Stimulated activated naive CD8-positive, alpha-beta T cell treated with anti-CD3 and anti-CD28 coated beads, Interleukin-15, Interleukin-2, amounts not matched to agents 100 ng/mL and 50 ng/mL, for 24 hours (primary cell): ENCODE data around the gene GPC6.

Source experiments
- H3K27ac Mint-ChIP-seq: one replicate; pipeline ENCODE4 v1.8.0; 2021; ENCODE audit warnings: mild to moderate bottlenecking, mixed read lengths
- H3K27me3 Mint-ChIP-seq: one replicate; pipeline ENCODE4 v1.8.0; 2021; ENCODE audit warnings: mixed read lengths
- H3K36me3 Mint-ChIP-seq: one replicate; pipeline ENCODE4 v1.8.0; 2021; ENCODE audit warnings: low read depth, mixed read lengths
- H3K4me1 Mint-ChIP-seq: one replicate; pipeline ENCODE4 v1.8.0; 2021; ENCODE audit warnings: low read depth, mixed read lengths
- H3K4me3 Mint-ChIP-seq: one replicate; pipeline ENCODE4 v1.8.0; 2021; ENCODE audit warnings: mild to moderate bottlenecking, mixed read lengths
- H3K9me3 Mint-ChIP-seq: one replicate; pipeline ENCODE4 v1.8.0; 2021; ENCODE audit warnings: mixed read lengths

GPC6 gene

DNA sequence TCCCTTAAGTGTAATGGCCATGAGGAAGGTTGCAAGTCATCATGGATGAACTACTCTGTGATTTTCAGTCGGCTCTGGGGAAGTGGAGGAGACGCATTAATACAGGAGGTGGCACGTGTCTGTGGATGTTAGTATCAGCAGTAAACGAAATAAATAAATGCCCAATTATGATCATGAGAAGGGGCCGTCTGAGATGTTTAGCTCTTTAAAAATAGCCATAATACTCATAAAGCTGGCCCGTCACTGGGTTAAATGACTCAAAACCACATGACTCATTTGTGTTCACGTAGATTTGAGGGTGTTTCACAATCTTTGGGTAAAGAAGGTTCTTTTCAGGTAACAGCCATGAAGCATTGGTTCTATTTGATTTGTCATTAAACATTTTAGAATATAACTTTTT is 620.6 kb downstream of the GPC6 start:
- peaks cover 4% of the 10 kb centered on the region for H3K9me3 Mint-ChIP-seq
- H3K4me3 Mint-ChIP-seq, result no peak overlapping the region
- H3K36me3 Mint-ChIP-seq, result no peaks in the 10 kb centered on the region
- H3K4me1 Mint-ChIP-seq, result peaks cover 4% of the 10 kb centered on the region
- no peak overlapping the region for H3K27ac Mint-ChIP-seq
- peaks cover 3% of the 10 kb centered on the region for H3K27me3 Mint-ChIP-seq

DNA sequence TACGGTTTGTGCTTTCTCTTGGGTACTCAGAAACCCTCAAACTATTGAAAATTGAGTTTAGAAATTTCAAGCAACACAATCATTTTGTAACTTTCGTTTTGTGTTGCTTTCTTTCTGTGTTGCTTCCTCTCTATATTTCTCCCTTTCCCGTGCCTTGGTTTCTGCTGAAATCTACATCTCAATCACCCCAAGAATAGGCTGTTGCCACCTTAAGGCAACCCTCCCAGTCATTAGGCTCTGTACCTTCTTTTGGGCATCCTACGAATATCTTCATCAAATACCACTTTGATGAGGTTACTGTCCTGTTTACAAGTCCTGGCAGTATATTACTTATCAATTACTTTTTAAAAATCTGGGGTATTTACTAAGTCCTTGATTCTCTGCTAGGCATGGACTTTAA is 621.6 kb downstream of the GPC6 start:
- H3K27ac Mint-ChIP-seq, result no peak overlapping the region
- no peak overlapping the region for H3K4me3 Mint-ChIP-seq
- peaks cover 4% of the 10 kb centered on the region for H3K4me1 Mint-ChIP-seq
- H3K36me3 Mint-ChIP-seq, result no peaks in the 10 kb centered on the region
- H3K9me3 Mint-ChIP-seq, result peaks cover 4% of the 10 kb centered on the region
- H3K27me3 Mint-ChIP-seq, result peaks cover under 1% of the 10 kb centered on the region

DNA sequence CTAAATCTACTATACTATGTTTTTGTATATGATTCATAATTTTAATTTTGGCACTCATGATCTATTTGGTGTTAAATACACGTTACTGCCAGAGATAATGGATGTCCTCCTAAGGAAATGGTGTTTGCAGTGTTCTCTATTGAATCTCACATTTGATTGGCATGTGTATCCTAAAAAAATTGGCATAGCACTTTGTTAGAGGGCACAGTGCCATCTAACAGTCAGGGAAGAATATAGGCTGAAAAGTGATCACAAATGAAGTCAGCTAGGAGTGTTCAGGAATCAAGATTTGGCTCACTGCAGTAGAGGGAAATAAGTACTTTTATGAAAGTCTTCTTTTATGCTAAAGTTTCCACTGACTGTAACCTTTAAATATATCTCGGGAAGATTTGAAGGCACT is 624.6 kb downstream of the GPC6 start:
- Mint-ChIP-seq H3K4me3 (no peak overlapping the region), H3K9me3 (peaks cover 4% of the 10 kb centered on the region), H3K4me1 (peaks cover 4% of the 10 kb centered on the region), H3K36me3 (no peaks in the 10 kb centered on the region), H3K27ac (no peak overlapping the region), H3K27me3 (peaks cover 7% of the 10 kb centered on the region)

DNA sequence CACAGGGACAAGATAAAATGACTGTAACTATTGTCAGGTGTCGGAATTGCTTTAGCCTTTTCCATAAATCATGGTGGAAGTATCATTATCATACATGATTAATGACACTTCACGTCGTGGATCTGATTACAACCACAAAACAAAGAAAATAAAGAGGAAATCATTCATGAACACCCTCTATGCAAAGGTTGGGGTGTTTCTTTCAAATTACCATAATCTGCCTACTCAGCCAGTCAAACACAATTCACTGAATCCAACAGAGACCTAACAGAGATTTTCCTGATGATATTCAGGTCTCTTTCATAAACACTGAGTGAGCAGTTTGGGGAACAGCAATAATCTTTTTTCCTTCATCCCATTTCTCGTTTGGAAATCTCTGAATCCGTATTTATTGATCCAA is 627.3 kb downstream of the GPC6 start:
- Mint-ChIP-seq H3K27me3 (peaks cover 10% of the 10 kb centered on the region), H3K36me3 (no peaks in the 10 kb centered on the region), H3K27ac (no peak overlapping the region), H3K4me1 (no peaks in the 10 kb centered on the region), H3K9me3 (no peaks in the 10 kb centered on the region), H3K4me3 (no peak overlapping the region)

DNA sequence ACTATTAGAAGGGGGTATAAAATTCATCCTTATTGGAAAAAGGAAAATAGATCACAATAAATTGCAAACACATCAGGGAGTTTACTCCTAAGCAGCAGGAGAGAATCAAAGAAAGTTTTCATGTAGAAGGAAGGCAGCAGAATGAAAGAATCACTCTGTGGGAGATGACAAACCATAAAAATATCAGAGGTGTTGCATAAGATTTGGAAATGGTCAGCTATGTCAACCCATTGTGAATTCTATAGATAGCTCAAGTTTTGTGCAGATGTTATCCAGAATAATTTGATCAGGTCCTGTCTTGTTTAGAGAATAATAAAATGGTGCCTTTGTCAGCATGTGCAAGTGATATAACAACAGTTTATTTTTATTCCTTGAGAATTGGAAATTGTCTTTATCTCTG is 630.5 kb downstream of the GPC6 start:
- Mint-ChIP-seq H3K36me3 (no peaks in the 10 kb centered on the region), H3K27me3 (peaks cover 10% of the 10 kb centered on the region), H3K4me1 (no peaks in the 10 kb centered on the region), H3K9me3 (no peaks in the 10 kb centered on the region), H3K27ac (no peak overlapping the region), H3K4me3 (no peak overlapping the region)

DNA sequence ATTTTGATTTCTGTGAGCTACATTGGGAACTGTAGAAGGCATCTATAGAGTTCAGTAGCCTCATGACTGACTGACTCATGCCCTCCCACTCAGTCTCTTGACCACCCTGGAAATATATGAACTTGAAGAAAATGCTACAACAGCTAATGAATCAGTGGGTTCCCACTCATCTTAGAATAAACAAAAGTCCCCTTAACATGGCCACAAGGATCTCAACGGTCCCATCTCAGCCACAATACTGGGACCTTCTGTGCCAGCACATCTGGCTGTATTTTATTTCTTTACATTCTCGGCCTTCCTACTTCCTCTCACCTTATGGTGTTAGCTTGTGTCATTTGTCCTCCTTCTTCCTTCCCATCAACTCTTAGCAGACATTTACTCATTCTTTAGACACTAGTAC is 633.1 kb downstream of the GPC6 start:
- Mint-ChIP-seq H3K27ac (no peak overlapping the region), H3K4me3 (no peak overlapping the region), H3K9me3 (no peaks in the 10 kb centered on the region), H3K27me3 (peaks cover 10% of the 10 kb centered on the region), H3K36me3 (no peaks in the 10 kb centered on the region), H3K4me1 (no peaks in the 10 kb centered on the region)

DNA sequence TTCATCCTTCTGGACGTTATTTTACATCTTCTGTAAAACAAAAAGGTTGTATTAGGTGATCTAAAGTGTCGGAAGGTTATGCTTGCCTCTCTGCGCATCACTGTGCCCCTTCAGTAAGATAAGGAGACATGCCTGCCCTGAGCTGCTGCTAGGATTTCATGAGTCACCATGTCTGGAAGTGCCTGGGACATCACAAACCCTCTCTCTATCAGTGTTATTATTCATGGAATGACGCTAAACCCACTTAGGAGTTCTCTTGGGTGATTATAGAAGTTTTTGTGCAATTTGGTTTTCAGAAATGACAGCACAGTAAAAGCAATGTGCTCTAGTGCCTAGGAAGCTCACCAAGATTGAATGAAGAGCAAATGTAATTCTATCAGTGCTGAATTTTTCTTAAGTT is 635.2 kb downstream of the GPC6 start:
- H3K4me1 Mint-ChIP-seq, result no peaks in the 10 kb centered on the region
- H3K36me3 Mint-ChIP-seq, result no peaks in the 10 kb centered on the region
- peaks cover 3% of the 10 kb centered on the region for H3K27me3 Mint-ChIP-seq
- no peaks in the 10 kb centered on the region for H3K9me3 Mint-ChIP-seq
- no peak overlapping the region for H3K27ac Mint-ChIP-seq
- H3K4me3 Mint-ChIP-seq, result no peak overlapping the region

DNA sequence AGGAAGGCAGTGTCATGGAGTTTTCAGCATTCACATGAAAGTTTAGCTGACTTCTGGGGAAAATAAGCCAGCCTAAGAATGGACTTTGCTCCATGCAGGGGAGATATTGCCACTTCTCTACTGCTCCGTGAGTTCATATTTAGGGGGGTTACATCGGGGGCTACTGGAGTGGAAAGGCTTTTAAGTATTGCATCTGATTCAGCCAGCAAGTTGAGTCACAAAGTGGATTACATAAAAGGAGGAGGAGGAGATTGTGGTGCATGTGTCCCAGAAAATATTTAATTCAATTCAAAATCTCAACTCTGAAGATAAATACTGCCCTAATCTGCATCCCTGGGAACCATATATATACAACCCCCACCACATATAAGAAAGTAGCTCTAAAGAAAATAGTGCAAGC is 635.7 kb downstream of the GPC6 start:
- H3K36me3 Mint-ChIP-seq, result no peaks in the 10 kb centered on the region
- H3K9me3 Mint-ChIP-seq, result no peaks in the 10 kb centered on the region
- peaks cover 3% of the 10 kb centered on the region for H3K27me3 Mint-ChIP-seq
- no peaks in the 10 kb centered on the region for H3K4me1 Mint-ChIP-seq
- H3K4me3 Mint-ChIP-seq, result no peak overlapping the region
- no peak overlapping the region for H3K27ac Mint-ChIP-seq

DNA sequence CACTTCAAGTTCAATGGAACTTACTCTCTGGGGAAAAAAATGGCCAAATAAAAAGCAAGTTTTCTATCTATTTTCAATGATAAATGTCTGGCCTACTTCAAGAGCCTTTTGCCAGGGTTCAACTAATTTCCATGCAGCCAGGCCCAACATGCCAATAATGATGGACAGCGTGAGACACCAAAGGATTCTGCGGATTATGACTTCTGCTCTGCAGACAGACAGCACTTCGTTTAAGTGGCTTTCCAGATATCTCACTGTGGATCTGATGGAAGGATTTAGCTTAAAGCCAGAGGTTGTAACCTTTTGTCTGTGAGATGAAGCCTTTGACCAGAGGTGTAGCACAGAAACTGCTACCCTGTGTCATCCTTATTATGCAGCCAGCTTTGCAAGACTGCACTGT is 638.6 kb downstream of the GPC6 start:
- no peak overlapping the region for H3K4me3 Mint-ChIP-seq
- no peaks in the 10 kb centered on the region for H3K36me3 Mint-ChIP-seq
- H3K27me3 Mint-ChIP-seq, result peaks cover 3% of the 10 kb centered on the region
- H3K27ac Mint-ChIP-seq, result no peak overlapping the region
- no peaks in the 10 kb centered on the region for H3K9me3 Mint-ChIP-seq
- no peaks in the 10 kb centered on the region for H3K4me1 Mint-ChIP-seq

DNA sequence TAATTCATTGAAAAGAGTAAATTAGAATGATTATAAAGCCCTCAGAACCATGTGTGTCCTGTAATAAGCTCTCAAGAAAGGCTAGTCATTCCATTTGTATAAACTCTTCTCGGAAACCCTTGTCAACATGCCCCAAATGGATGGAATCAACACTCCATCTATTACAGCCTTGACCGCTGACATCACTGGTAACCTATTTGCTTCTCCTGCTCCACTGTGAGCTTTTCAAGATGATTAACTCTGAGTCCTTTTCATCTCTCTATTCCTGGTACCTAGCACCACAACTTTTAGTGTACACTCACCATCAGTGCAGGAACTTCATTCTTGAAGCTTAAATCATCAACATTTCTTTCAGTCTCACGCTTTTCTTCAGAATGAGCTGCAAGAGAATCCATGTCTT is 640.9 kb downstream of the GPC6 start:
- Mint-ChIP-seq H3K9me3 (no peaks in the 10 kb centered on the region), H3K4me1 (no peaks in the 10 kb centered on the region), H3K27ac (no peak overlapping the region)

DNA sequence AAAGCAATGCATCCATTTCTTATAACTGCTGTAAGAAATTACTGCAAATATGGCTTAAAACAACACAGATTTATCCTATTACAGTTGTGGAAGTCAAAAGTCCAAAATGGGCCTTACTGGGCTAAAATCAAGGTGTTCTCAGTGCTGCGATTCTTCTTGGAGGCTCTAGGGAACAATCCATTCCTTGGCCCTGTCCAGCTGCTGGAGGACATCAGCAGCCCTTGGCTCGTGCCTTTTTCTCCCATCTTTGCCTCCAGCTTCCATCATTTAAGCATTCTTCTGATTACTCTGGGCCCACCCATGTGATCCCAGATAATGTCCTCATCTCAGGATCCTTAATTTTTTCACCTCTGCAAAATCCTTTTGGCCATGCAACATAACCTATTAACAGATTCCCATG is 645.8 kb downstream of the GPC6 start:
- Mint-ChIP-seq H3K4me3 (no peak overlapping the region), H3K4me1 (no peaks in the 10 kb centered on the region), H3K9me3 (no peaks in the 10 kb centered on the region), H3K27me3 (peaks cover 3% of the 10 kb centered on the region), H3K27ac (no peak overlapping the region), H3K36me3 (no peaks in the 10 kb centered on the region)

More for the DNA sequence above, 640.9 kb downstream of the GPC6 start:
- H3K36me3 Mint-ChIP-seq, result no peaks in the 10 kb centered on the region
- H3K27me3 Mint-ChIP-seq, result peaks cover 3% of the 10 kb centered on the region
- H3K4me3 Mint-ChIP-seq, result no peak overlapping the region

DNA sequence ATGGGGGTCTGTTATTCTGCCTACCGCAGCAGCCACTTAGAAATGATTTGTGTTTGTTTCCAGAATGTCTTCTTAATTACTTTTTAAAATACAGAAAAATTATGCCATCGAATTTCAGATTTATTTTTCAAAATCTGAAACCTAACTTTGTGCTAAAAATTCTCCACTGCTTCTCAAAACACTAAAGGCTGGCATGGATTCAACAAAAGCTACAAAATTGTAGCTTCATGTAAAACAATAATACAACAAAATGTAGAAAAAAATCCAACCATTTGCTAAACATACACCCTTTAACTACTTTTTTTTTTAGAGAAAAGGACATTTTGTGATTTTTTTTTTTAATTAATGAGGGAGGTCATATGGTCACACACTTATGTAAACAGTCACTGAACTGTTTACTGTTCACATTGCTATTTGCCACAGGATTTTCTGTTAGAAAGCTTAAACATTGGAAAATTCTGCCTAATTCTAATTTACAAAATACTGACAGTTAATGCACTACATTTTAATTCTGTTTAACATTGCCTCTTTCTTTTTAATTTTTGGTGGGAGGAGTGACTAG is 646.3 kb downstream of the GPC6 start:
- no peak overlapping the region for H3K4me3 Mint-ChIP-seq
- no peaks in the 10 kb centered on the region for H3K4me1 Mint-ChIP-seq
- no peak overlapping the region for H3K27ac Mint-ChIP-seq
- peaks cover 3% of the 10 kb centered on the region for H3K27me3 Mint-ChIP-seq
- H3K36me3 Mint-ChIP-seq, result no peaks in the 10 kb centered on the region
- peaks cover 4% of the 10 kb centered on the region for H3K9me3 Mint-ChIP-seq

DNA sequence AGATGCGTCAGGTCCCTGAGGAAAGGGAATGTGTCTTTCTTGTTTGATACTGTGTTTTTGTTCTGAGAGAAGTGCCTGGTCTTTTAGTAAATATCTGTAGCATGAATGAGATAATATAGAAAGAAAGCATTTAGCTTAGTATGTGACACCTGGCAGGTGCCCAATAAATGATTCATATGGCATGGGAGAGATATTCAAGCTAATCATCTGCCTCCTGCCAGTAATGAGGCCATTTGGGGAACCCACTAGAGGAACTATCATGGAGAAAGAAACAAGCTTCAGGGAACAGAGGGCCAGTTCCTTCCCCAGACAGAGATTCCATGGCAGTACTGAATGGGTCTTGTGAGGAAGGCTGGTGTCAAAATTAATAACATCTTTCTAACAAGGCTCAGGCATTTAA is 648.9 kb downstream of the GPC6 start:
- Mint-ChIP-seq H3K4me1 (no peaks in the 10 kb centered on the region), H3K27me3 (no peaks in the 10 kb centered on the region), H3K36me3 (no peaks in the 10 kb centered on the region), H3K4me3 (no peak overlapping the region), H3K27ac (no peak overlapping the region), H3K9me3 (peaks cover 9% of the 10 kb centered on the region)

DNA sequence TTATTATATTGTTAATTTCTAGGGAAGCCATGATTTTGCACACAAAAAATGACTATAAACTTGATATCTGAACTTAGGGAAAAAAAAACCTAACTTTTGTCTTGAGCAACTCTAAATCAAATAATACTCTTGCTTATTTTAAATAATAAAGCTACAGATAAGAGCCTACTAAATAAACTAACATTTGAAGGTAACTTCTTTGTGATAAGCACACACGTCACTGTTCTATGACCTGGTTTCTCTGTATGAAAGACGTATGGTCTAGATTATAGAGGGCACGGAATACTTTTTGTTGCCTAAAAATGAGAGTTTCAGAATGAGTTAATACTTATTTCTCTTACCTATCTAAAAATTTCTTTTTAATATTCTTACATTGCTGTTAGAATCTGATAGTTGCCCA is 649.6 kb downstream of the GPC6 start:
- H3K9me3 Mint-ChIP-seq, result peaks cover 9% of the 10 kb centered on the region
- H3K4me3 Mint-ChIP-seq, result no peak overlapping the region
- no peaks in the 10 kb centered on the region for H3K27me3 Mint-ChIP-seq
- H3K4me1 Mint-ChIP-seq, result no peaks in the 10 kb centered on the region
- no peak overlapping the region for H3K27ac Mint-ChIP-seq
- H3K36me3 Mint-ChIP-seq, result no peaks in the 10 kb centered on the region

DNA sequence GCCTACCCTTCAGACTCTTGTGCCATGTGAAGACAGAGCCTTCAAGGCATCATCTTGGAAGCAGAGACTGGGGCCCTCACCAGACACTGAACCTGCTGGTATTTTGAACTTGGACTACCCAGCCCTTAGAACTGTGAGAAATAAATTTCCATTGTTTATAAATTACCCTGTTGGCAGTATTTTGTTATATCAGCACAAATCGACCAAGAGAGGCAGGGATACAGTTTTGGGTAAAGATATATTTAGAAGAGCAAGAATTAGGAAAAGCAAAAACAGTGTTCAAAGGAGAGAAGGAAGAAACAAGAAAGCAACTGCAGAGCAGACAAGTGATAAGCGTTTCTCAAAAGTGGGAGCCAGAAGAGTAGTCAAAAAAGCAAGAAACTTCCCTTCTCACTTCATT is 652.1 kb downstream of the GPC6 start:
- Mint-ChIP-seq H3K4me3 (no peak overlapping the region), H3K4me1 (no peaks in the 10 kb centered on the region), H3K36me3 (no peaks in the 10 kb centered on the region), H3K27me3 (no peaks in the 10 kb centered on the region), H3K27ac (no peak overlapping the region), H3K9me3 (peaks cover 9% of the 10 kb centered on the region)

DNA sequence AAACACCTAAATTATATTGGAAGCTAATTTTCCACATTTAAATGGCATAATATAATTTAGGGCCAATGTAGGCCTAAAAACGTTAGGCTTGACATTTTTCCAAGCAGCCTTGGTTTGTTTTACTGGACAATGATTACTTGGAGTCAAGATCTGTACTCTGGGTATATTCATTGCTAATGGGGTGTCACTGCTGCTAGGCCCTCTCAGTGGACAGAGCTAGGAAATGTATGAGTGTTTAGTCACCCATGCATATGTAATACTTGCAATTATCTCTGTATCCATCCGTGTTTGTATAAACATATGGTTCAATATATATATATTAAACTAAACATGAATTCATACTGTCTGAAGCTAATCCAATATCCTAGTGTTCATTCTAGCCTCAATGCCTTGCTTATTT is 654.8 kb downstream of the GPC6 start:
- no peaks in the 10 kb centered on the region for H3K36me3 Mint-ChIP-seq
- peaks cover 9% of the 10 kb centered on the region for H3K9me3 Mint-ChIP-seq
- H3K27ac Mint-ChIP-seq, result no peak overlapping the region
- no peaks in the 10 kb centered on the region for H3K4me1 Mint-ChIP-seq
- H3K27me3 Mint-ChIP-seq, result no peaks in the 10 kb centered on the region
- no peak overlapping the region for H3K4me3 Mint-ChIP-seq
